Endothelial cell of umbilical vein (primary cell): ENCODE results near the gene RTL10. TPM values are rescaled to one million over a fixed set of nuclear protein-coding genes. Genes with fewer than 3 reads are reported as not detected.

Experiments used
- BruUV-seq: library from RNA; stranded (reverse); fragments of 400-500 nt; replicated peaks from 2 replicates; lab custom pipeline; 2021; lab: Mats Ljungman, UMichigan
- CTCF ChIA-PET: fragments of 300-600, 350-600 bp; sonication (Branson Sonifier 250); formaldehyde crosslinking; loops from one replicate; lab custom pipeline; 2021; ENCODE audit warnings: antibody characterized with exemption, inconsistent platforms; lab: Charles Lee
- POLR2A ChIA-PET: fragments of 300-600, 350-600 bp; sonication (Branson Sonifier 250); formaldehyde crosslinking; loops from one replicate; lab custom pipeline; 2021; ENCODE audit warnings: antibody characterized with exemption, inconsistent platforms; lab: Charles Lee
- DNase-seq: peaks from one replicate; pipeline ENCODE4 v3.0.0-alpha.2; 2011; ENCODE audit warnings: low read depth, low spot score
- FAIRE-seq: peaks from 2 replicates; lab custom pipeline; 2011; peaks lifted over from hg19 to GRCh38; lab: Jason Lieb, UNC
- H2AFZ ChIP-seq: 2 replicates; pipeline ENCODE4 v1.6.0; 2012; ENCODE audit warnings: low read depth, low read length, control low read depth, inconsistent platforms
- H3K27ac ChIP-seq: 2 replicates; pipeline ENCODE4 v1.5.1; 2011; ENCODE audit warnings: low read depth, mild to moderate bottlenecking, control low read depth, low read length, moderate library complexity; ENCODE audit not compliant: insufficient read depth
- H3K27me3 ChIP-seq, 2 experiments: 2 replicates each; pipeline versions ENCODE4 v1.6.0 to v1.6.1; 2011; ENCODE audit warnings: low read length in 2 of 2, mixed read lengths in 1 of 2; ENCODE audit not compliant: control insufficient read depth in 2 of 2, insufficient read depth in 2 of 2
- H3K36me3 ChIP-seq, 2 experiments: 2 replicates in 1 of 2; 3 replicates in 1 of 2; pipeline ENCODE4 v1.5.1; 2011; ENCODE audit warnings: low read length in 2 of 2, mild to moderate bottlenecking in 1 of 2, moderate library complexity in 1 of 2; ENCODE audit not compliant: control insufficient read depth in 2 of 2, insufficient read depth in 2 of 2; ENCODE audit errors: extremely low read depth in 1 of 2
- H3K4me1 ChIP-seq: 3 replicates; pipeline ENCODE4 v1.5.1; 2011; ENCODE audit warnings: mild to moderate bottlenecking, low read length; ENCODE audit not compliant: control insufficient read depth, insufficient read depth; ENCODE audit errors: extremely low read depth
- H3K4me2 ChIP-seq: 2 replicates; pipeline ENCODE4 v1.6.1; 2011; ENCODE audit warnings: low read length, control low read depth, mixed read lengths; ENCODE audit not compliant: insufficient read depth
- H3K4me3 ChIP-seq, 3 experiments: fragments of 200-600 bp in 1 of 3; sonication (generic), shearing (Covaris generic) in 1 of 3; replicated peaks in 1 of 3; 2 replicates each; pipeline ENCODE4 v1.5.1; 2011 to 2016; ENCODE audit warnings: control low read depth in 3 of 3, low read length in 3 of 3, mild to moderate bottlenecking in 2 of 3, inconsistent platforms in 1 of 3, low read depth in 1 of 3, moderate library complexity in 1 of 3; ENCODE audit not compliant: insufficient read depth in 1 of 3
- H3K79me2 ChIP-seq: 2 replicates; pipeline ENCODE4 v1.6.0; 2012; ENCODE audit warnings: low read length, inconsistent platforms; ENCODE audit not compliant: control insufficient read depth, insufficient read depth
- H3K9ac ChIP-seq: replicated peaks from 2 replicates; pipeline ENCODE3; 2011; ENCODE audit warnings: low read length, control low read depth; ENCODE audit not compliant: insufficient read depth; ENCODE audit errors: extremely low read depth
- H3K9me1 ChIP-seq: replicated peaks from 3 replicates; pipeline ENCODE4 v1.6.0; 2011; ENCODE audit warnings: mild to moderate bottlenecking, low read length; ENCODE audit not compliant: control insufficient read depth, insufficient read depth; ENCODE audit errors: extremely low read depth
- H3K9me3 ChIP-seq: replicated peaks from 2 replicates; pipeline ENCODE4 v1.5.1; 2012; ENCODE audit warnings: low read length, inconsistent platforms; ENCODE audit not compliant: control insufficient read depth, insufficient read depth
- H4K20me1 ChIP-seq: replicated peaks from 2 replicates; pipeline ENCODE3; 2011; ENCODE audit warnings: mild to moderate bottlenecking, low read length; ENCODE audit not compliant: control insufficient read depth, insufficient read depth; ENCODE audit errors: extremely low read depth
- EZH2 ChIP-seq: IDR thresholded peaks from 2 replicates; pipeline ENCODE4 v1.6.1; 2012; ENCODE audit warnings: borderline replicate concordance, low read depth, mild to moderate bottlenecking, moderate library complexity, low read length, inconsistent platforms; ENCODE audit not compliant: severe bottlenecking
- FOS ChIP-seq: IDR thresholded peaks from 2 replicates; pipeline ENCODE4 v1.6.1; 2011; ENCODE audit warnings: mild to moderate bottlenecking, low read length, moderate library complexity, borderline replicate concordance; ENCODE audit not compliant: insufficient read depth
- GATA2 ChIP-seq: IDR thresholded peaks from 2 replicates; pipeline ENCODE4 v1.7.0; 2011; ENCODE audit warnings: low read depth, mild to moderate bottlenecking, moderate library complexity, mixed read lengths, low read length; ENCODE audit not compliant: insufficient read length, insufficient read depth
- JUN ChIP-seq: IDR thresholded peaks from 2 replicates; pipeline ENCODE4 v1.6.1; 2011; ENCODE audit warnings: borderline replicate concordance, low read depth; ENCODE audit not compliant: insufficient read length, insufficient read depth
- MYC ChIP-seq: IDR thresholded peaks from one replicate; pipeline ENCODE4 v1.6.1; 2011; ENCODE audit warnings: mild to moderate bottlenecking, low read depth, low read length
- POLR2A ChIP-seq: IDR thresholded peaks from 2 replicates; pipeline ENCODE4 v1.6.1; 2012; ENCODE audit warnings: low read depth, mild to moderate bottlenecking, control low read depth, low read length
- POLR2AphosphoS5 ChIP-seq: IDR thresholded peaks from 2 replicates; pipeline ENCODE4 v1.6.1; 2012; ENCODE audit warnings: low read depth, mild to moderate bottlenecking, control low read depth, low read length, moderate library complexity; ENCODE audit not compliant: insufficient read depth
- dilution Hi-C: fragments of 300-500 bp; cut with MboI; formaldehyde crosslinking; loops from one replicate; pipeline ENCODE4 v1.15.0; 2019; ENCODE audit warnings: low sequenced_read_pairs; ENCODE audit not compliant: extremely low pct_ligation_motif_present
- intact Hi-C: fragments of 100-400 bp; cut with micrococcal nuclease; formaldehyde crosslinking; loops from one replicate; pipeline ENCODE4 v1.10.0; 2022
- polyA plus RNA-seq, 4 experiments: library from polyadenylated mRNA; depleted of rRNA in 3 of 4; stranded (reverse) in 3 of 4; unstranded in 1 of 4; fragments of >200 nt; gene quantifications; 2 replicates each; pipeline versions ENCODE4 v1.2.1 to v1.2.3, GENCODE V29; 2011 to 2012; ENCODE audit warnings: missing spikeins in 1 of 4
- total RNA-seq: library from RNA; stranded (reverse); gene quantifications from 2 replicates; pipeline ENCODE4 v1.2.3, GENCODE V29; 2021
- TF ChIP-seq, protein P1 (sequence below): IDR thresholded peaks from 2 replicates; pipeline ENCODE4 v1.6.1; 2011; ENCODE audit not compliant: insufficient read depth, insufficient read length
- TF ChIP-seq, protein P2 (sequence below), 2 donors: IDR thresholded peaks; 1 replicate in 1 of 2; 2 replicates in 1 of 2; pipeline ENCODE4 v1.5.1; 2011; ENCODE audit warnings: low read length in 2 of 2, mild to moderate bottlenecking in 2 of 2, moderate library complexity in 2 of 2, control low read depth in 1 of 2, inconsistent platforms in 1 of 2, low read depth in 1 of 2; ENCODE audit not compliant: insufficient read depth in 1 of 2; ENCODE audit errors: extremely low read depth in 1 of 2

RTL10 gene
- total and polyA plus RNA-seq, 2 donors (not counting 3 experiments of a cell fraction or from before 2014, with no cell fraction given): 31.9 to 40.8 TPM

DNA sequence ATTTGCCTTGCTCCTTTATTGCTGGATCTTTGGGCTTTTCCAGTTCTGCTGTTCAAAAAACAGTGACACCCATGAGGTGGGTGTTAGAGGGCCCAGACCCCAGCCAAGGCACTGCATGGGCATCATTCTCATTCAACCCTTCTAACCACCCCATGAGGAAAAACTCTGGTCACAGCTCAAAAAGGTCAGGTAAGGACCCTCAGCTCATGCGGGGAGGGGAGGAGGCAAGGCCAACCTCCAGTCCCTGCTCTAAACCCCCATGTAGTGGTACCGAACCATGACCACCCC is 7.4 kb downstream of the RTL10 start:
- DNase-seq: no peak
- Histone ChIP-seq H3K4me3 (no peak overlapping the region), H3K4me2 (no peak overlapping the region), H3K9ac (no peak overlapping the region), H4K20me1 (no peaks in the 10 kb centered on the region), H3K27me3 (no peaks in the 10 kb centered on the region), H2AFZ (no peak overlapping the region), H3K27ac (no peak overlapping the region), H3K9me1 (no peaks in the 10 kb centered on the region), H3K36me3 (peaks cover 13 to 24% of the 10 kb centered on the region in 2 experiments), H3K9me3 (no peaks in the 10 kb centered on the region), H3K79me2 (peaks cover 26% of the 10 kb centered on the region), H3K4me1 (peaks cover 35% of the 10 kb centered on the region)
- POLR2A ChIA-PET: no interaction called here
- dilution Hi-C loops: no loop called here
- no peak for FAIRE-seq
- CTCF ChIA-PET: interaction anchor here (2.7 kb wide), 1 partner anchor 63 kb away, joined by 10 read pairs; no protein-coding TSS in a partner anchor
- intact Hi-C loops: no loop called here
- TSS peak; percentile 2 for BruUV-seq
- TF ChIP-seq FOS: no peak
- TF ChIP-seq, protein P1, sequence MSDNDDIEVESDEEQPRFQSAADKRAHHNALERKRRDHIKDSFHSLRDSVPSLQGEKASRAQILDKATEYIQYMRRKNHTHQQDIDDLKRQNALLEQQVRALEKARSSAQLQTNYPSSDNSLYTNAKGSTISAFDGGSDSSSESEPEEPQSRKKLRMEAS: no peak
- no peak for TF ChIP-seq MYC
- no peak for TF ChIP-seq POLR2AphosphoS5
- TF ChIP-seq, protein P2, sequence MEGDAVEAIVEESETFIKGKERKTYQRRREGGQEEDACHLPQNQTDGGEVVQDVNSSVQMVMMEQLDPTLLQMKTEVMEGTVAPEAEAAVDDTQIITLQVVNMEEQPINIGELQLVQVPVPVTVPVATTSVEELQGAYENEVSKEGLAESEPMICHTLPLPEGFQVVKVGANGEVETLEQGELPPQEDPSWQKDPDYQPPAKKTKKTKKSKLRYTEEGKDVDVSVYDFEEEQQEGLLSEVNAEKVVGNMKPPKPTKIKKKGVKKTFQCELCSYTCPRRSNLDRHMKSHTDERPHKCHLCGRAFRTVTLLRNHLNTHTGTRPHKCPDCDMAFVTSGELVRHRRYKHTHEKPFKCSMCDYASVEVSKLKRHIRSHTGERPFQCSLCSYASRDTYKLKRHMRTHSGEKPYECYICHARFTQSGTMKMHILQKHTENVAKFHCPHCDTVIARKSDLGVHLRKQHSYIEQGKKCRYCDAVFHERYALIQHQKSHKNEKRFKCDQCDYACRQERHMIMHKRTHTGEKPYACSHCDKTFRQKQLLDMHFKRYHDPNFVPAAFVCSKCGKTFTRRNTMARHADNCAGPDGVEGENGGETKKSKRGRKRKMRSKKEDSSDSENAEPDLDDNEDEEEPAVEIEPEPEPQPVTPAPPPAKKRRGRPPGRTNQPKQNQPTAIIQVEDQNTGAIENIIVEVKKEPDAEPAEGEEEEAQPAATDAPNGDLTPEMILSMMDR (IDR thresholded peaks at IDR 0.05; ENCODE audit: extremely low read depth in 1 of 2, insufficient read depth in 1 of 2, low read depth in 1 of 2, low read length in 2 of 2): no peak
- no peak for TF ChIP-seq GATA2
- no peak for TF ChIP-seq POLR2A
- TF ChIP-seq JUN: no peak
- TF ChIP-seq EZH2: no peak
